ENCODE results near the gene FXYD5. TPM values are rescaled to one million over a fixed set of nuclear protein-coding genes. Genes with fewer than 3 reads are reported as not detected.
A peak's percentile ranks its signal among the peaks of the same experiment; 100 is the strongest.

The FXYD5 gene
- total and polyA plus RNA-seq, 9 of the 15 experiments (the other 6 are each of a cell fraction or from before 2014, with no cell fraction given) = 104 to 537 (median 174) TPM

DNA sequence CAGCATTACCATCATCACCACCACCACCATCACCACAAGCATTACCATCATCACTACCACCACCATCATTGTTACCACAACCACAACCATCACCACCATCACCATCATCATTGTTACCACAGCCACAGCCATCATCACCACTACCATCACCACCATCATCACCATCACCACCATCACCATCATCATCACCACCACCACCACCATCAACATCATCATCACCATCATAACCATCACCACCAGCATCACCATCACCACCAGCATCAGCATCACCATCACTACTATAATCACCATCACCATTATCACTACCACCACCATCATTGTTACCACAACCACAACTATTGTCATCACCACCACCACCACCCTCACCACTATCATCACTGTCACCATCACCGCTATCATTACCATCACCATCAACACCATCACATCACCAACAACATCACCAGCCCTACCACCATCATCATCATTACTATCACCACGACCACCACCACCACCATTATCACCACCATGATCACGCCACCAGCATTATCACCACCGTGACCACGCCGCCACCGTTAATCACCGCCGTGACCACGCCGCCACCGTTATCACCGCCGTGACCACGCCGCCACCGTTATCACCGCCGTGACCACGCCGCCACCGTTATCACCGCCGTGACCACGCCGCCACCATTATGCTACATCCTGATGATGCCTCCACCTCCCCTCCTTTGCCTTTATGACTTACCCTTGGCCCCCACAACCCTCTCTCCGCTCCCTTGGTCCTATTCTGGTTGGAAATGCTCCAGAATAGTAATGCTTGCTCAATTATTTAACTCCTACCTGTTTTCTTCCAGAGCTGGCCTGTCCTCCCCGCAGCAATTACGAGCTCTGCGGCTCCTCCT, 48.9 kb upstream of the FXYD5 start (continued):
- TF ChIP-seq MBD2 (IDR thresholded peaks at IDR 0.05; ENCODE audit: borderline replicate concordance, low read depth) (no peak), ZFP36 (IDR thresholded peaks at IDR 0.05; ENCODE audit: low read depth, low read length, partially characterized antibody) (no peak), ZSCAN29 (IDR thresholded peaks at IDR 0.05) (no peak), TCFL5 (CRISPR knock-in tag; conservative IDR thresholded peaks at IDR 0.05) (no peak), ZSCAN32 (CRISPR knock-in tag; IDR thresholded peaks at IDR 0.05) (no peak), ZNF24 (IDR thresholded peaks at IDR 0.05) (no peak), MED1 (CRISPR knock-in tag; IDR thresholded peaks at IDR 0.05; ENCODE audit: borderline replicate concordance) (no peak), FOXP1 (CRISPR knock-in tag; IDR thresholded peaks at IDR 0.05) (no peak), TRIM28 (IDR thresholded peaks at IDR 0.05) (no peak), SNRNP70 (optimal IDR thresholded peaks at IDR 0.05; ENCODE audit: low read depth, low read length) (no peak), ZFP30 (CRISPR knock-in tag; IDR thresholded peaks at IDR 0.05; ENCODE audit: borderline replicate concordance) (no peak), TBP (optimal IDR thresholded peaks at IDR 0.05; ENCODE audit: low read depth, low read length) (no peak), ZNF584 (CRISPR knock-in tag; IDR thresholded peaks at IDR 0.05; ENCODE audit: low read depth) (no peak), CREB1 (IDR thresholded peaks at IDR 0.05) (no peak), CREB1 (CRISPR knock-in tag; IDR thresholded peaks at IDR 0.05) (no peak), POLR3G (IDR thresholded peaks at IDR 0.05; ENCODE audit: extremely low read depth, insufficient read length, insufficient replicate concordance) (no peak), GATAD2B (IDR thresholded peaks at IDR 0.05; ENCODE audit: borderline replicate concordance) (no peak), IFI16 (CRISPR knock-in tag; IDR thresholded peaks at IDR 0.05) (no peak), TOE1 (IDR thresholded peaks at IDR 0.05; ENCODE audit: borderline replicate concordance) (peak; percentile 56), TOE1 (CRISPR knock-in tag; IDR thresholded peaks at IDR 0.05; ENCODE audit: borderline replicate concordance, low read depth) (no peak), U2AF1 (optimal IDR thresholded peaks at IDR 0.05; ENCODE audit: low read depth, low read length) (no peak), NFIC (IDR thresholded peaks at IDR 0.05) (peak; percentile 30; the same call in 1 of the 2 replicates)
- TF ChIP-seq, protein P1, sequence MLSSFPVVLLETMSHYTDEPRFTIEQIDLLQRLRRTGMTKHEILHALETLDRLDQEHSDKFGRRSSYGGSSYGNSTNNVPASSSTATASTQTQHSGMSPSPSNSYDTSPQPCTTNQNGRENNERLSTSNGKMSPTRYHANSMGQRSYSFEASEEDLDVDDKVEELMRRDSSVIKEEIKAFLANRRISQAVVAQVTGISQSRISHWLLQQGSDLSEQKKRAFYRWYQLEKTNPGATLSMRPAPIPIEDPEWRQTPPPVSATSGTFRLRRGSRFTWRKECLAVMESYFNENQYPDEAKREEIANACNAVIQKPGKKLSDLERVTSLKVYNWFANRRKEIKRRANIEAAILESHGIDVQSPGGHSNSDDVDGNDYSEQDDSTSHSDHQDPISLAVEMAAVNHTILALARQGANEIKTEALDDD (IDR thresholded peaks at IDR 0.05) = no peak
- TF ChIP-seq, protein P2, sequence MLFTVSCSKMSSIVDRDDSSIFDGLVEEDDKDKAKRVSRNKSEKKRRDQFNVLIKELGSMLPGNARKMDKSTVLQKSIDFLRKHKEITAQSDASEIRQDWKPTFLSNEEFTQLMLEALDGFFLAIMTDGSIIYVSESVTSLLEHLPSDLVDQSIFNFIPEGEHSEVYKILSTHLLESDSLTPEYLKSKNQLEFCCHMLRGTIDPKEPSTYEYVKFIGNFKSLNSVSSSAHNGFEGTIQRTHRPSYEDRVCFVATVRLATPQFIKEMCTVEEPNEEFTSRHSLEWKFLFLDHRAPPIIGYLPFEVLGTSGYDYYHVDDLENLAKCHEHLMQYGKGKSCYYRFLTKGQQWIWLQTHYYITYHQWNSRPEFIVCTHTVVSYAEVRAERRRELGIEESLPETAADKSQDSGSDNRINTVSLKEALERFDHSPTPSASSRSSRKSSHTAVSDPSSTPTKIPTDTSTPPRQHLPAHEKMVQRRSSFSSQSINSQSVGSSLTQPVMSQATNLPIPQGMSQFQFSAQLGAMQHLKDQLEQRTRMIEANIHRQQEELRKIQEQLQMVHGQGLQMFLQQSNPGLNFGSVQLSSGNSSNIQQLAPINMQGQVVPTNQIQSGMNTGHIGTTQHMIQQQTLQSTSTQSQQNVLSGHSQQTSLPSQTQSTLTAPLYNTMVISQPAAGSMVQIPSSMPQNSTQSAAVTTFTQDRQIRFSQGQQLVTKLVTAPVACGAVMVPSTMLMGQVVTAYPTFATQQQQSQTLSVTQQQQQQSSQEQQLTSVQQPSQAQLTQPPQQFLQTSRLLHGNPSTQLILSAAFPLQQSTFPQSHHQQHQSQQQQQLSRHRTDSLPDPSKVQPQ (CRISPR knock-in tag; IDR thresholded peaks at IDR 0.05; ENCODE audit: borderline replicate concordance) = no peak
- TF ChIP-seq, protein P3, sequence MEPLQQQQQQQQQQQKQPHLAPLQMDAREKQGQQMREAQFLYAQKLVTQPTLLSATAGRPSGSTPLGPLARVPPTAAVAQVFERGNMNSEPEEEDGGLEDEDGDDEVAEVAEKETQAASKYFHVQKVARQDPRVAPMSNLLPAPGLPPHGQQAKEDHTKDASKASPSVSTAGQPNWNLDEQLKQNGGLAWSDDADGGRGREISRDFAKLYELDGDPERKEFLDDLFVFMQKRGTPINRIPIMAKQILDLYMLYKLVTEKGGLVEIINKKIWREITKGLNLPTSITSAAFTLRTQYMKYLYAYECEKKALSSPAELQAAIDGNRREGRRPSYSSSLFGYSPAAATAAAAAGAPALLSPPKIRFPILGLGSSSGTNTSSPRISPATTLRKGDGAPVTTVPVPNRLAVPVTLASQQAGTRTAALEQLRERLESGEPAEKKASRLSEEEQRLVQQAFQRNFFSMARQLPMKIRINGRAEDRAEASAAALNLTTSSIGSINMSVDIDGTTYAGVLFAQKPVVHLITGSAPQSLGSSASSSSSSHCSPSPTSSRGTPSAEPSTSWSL (CRISPR knock-in tag; IDR thresholded peaks at IDR 0.05; ENCODE audit: borderline replicate concordance) = no peak
